Progenitor cell of endocrine pancreas (in vitro differentiated cells): ENCODE results near the gene PRR15L. TPM values are rescaled to one million over a fixed set of nuclear protein-coding genes. Genes with fewer than 3 reads are reported as not detected.
"Not testable (repeated sequence)": the region's sequence is repeated elsewhere in the genome, so short reads cannot be mapped to it uniquely, and the experiment has no call there.

Experiments used
- DNase-seq: peaks from one replicate; pipeline ENCODE4 v3.0.0; 2021; ENCODE audit warnings: low spot score; ENCODE audit not compliant: unreplicated experiment
- H3K27ac Mint-ChIP-seq: 2 replicates; pipeline ENCODE4 v1.8.0; 2021; ENCODE audit warnings: mild to moderate bottlenecking, moderate library complexity, mixed read lengths
- H3K27me3 Mint-ChIP-seq: 2 replicates; pipeline ENCODE4 v1.8.0; 2021; ENCODE audit warnings: mixed read lengths
- H3K36me3 Mint-ChIP-seq: 2 replicates; pipeline ENCODE4 v1.8.0; 2022; ENCODE audit warnings: mixed read lengths; ENCODE audit not compliant: insufficient read depth
- H3K4me1 Mint-ChIP-seq: 2 replicates; pipeline ENCODE4 v1.8.0; 2021; ENCODE audit warnings: low read depth, mixed read lengths
- H3K4me3 Mint-ChIP-seq: 2 replicates; pipeline ENCODE4 v1.8.0; 2021; ENCODE audit warnings: low read depth, mild to moderate bottlenecking, moderate library complexity, mixed read lengths
- H3K9me3 Mint-ChIP-seq: 2 replicates; pipeline ENCODE4 v1.8.0; 2021; ENCODE audit warnings: low read depth, mixed read lengths
- CTCF ChIP-seq: fragments of 200-600 bp; sonication (generic); IDR thresholded peaks from one replicate; pipeline ENCODE4 v1.5.0; 2021; ENCODE audit warnings: antibody characterized with exemption, mild to moderate bottlenecking; ENCODE audit not compliant: unreplicated experiment
- total RNA-seq: library from RNA; stranded (reverse); gene quantifications from 2 replicates; pipeline ENCODE4 v1.2.1, GENCODE V29; 2021

The PRR15L gene
- total RNA-seq, 1 donor from 2014 or later: 36.1 TPM

DNA sequence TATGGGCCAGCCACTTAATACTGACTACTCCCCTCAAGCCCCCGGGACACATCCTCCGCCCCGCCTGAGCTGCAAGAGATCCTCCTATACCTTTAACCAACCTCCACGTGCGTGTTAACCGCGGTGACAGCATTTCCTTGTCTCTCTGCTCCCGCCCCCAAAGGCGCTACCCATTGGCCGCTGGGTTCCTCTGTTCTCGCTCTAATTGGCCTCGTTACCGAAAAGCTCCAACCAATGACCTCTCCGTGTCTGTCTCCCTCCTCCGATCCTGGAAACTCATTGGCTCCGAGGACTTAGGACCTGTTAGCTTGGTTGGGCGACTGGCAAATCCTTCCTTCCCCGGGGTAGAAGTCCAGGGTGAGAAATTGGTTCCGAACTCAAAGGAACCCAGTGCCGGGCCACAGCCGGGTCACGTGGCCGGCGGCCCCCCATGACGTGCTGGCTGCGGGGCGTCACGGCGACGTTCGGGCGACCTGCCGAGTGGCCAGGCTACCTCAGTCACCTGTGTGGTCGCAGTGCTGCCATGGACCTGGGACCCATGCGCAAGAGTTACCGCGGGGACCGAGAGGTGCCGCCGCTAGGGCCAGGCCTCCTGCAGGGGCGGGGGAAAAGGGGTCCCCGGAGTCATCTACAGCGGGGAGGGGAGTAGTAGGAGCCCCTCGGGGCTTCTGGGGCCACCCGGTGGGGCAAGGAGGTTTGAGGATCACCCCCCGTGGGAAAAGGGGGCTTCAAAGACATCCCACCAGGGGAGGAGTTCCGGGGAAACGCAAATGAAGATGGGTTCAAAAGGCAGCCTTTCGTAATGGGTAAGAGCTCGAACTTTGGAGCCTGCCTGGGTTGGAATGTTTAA lies 16.2 kb downstream of the PRR15L start, which contains the start of gene PNPO:
Gene PNPO, plus strand, starts transcription at position 326 of the 850 bp plus-strand sequence. Its CDS starts 105 bp downstream, at position 431.
- Mint-ChIP-seq H3K36me3 (no peaks in the 10 kb centered on the region), H3K27ac (peak within 1 kb of the TSS; percentile 38), H3K9me3 (peaks cover 5% of the 10 kb centered on the region), H3K4me1 (peaks cover 6% of the 10 kb centered on the region), H3K4me3 (peak within 1 kb of the TSS; percentile 75), H3K27me3 (peaks cover 12% of the 10 kb centered on the region)
- TF ChIP-seq CTCF: no peak
- DNase-seq: peak; percentile 45

GRCh38 chr17:47937941-47938340 lies 19.7 kb downstream of the PRR15L start:
- Mint-ChIP-seq H3K27ac (no peak overlapping the region), H3K9me3 (peaks cover 5% of the 10 kb centered on the region), H3K36me3 (no peaks in the 10 kb centered on the region), H3K4me3 (no peak overlapping the region), H3K27me3 (peaks cover 12% of the 10 kb centered on the region), H3K4me1 (peaks cover 6% of the 10 kb centered on the region)
- no peak for TF ChIP-seq CTCF
- no peak for DNase-seq

GRCh38 chr17:47935961-47936360 lies 21.7 kb downstream of the PRR15L start:
- peaks cover 2% of the 10 kb centered on the region for H3K9me3 Mint-ChIP-seq
- no peak for TF ChIP-seq CTCF
- H3K4me1 Mint-ChIP-seq: peaks cover 2% of the 10 kb centered on the region
- peaks cover 8% of the 10 kb centered on the region for H3K27me3 Mint-ChIP-seq
- H3K4me3 Mint-ChIP-seq: no peak overlapping the region
- H3K36me3 Mint-ChIP-seq: peaks cover 1% of the 10 kb centered on the region
- DNase-seq: no peak
- no peak overlapping the region for H3K27ac Mint-ChIP-seq

- H3K27me3 Mint-ChIP-seq, H3K27ac Mint-ChIP-seq, H3K36me3 Mint-ChIP-seq, H3K9me3 Mint-ChIP-seq, H3K4me3 Mint-ChIP-seq, H3K4me1 Mint-ChIP-seq, DNase-seq: not testable (repeated sequence)
Measured at GRCh38 chr17:47935468-47935867, 22.2 kb downstream of the PRR15L start.

GRCh38 chr17:47934856-47935255 lies 22.8 kb downstream of the PRR15L start:
- no peak for DNase-seq
- no peak for TF ChIP-seq CTCF
- H3K27ac Mint-ChIP-seq: no peak overlapping the region
- peaks cover 2% of the 10 kb centered on the region for H3K4me1 Mint-ChIP-seq
- H3K27me3 Mint-ChIP-seq: peaks cover 7% of the 10 kb centered on the region
- H3K36me3 Mint-ChIP-seq: peaks cover 1% of the 10 kb centered on the region
- H3K9me3 Mint-ChIP-seq: no peaks in the 10 kb centered on the region
- no peak overlapping the region for H3K4me3 Mint-ChIP-seq

DNA sequence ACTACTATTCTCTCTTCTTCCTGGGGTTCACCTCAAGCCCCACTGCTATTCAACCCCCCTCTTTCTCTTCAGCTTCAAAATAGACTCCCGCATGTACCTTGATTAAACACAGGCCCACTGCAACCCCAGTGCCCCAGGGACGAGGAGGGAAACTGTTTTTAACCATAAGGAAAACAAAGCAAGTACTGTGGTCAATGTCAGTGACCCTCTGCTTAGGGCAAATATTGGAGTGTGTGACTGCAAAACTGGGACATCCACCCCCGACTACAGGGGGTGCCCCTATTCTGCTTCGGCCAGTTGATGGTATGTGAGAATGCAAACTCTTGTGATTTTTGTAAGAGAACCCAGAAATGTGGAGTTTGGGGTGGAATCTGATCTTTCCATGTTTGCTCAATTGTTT lies 25.8 kb downstream of the PRR15L start:
- H3K4me1 Mint-ChIP-seq: peaks cover 2% of the 10 kb centered on the region
- peaks cover 8% of the 10 kb centered on the region for H3K36me3 Mint-ChIP-seq
- H3K27me3 Mint-ChIP-seq: no peaks in the 10 kb centered on the region
- DNase-seq: no peak
- H3K4me3 Mint-ChIP-seq: no peak overlapping the region
- peak overlapping the region; percentile 34 for H3K27ac Mint-ChIP-seq
- no peaks in the 10 kb centered on the region for H3K9me3 Mint-ChIP-seq
- no peak for TF ChIP-seq CTCF
